ENCODE data around the gene IL33.

Gene IL33

GRCh38 chr9:6219040-6219439, 3.4 kb downstream of the IL33 start:
- H3K9me3 ChIP-seq (ENCODE audit: low read length) = no peaks in the 10 kb centered on the region
- H3K4me1 ChIP-seq (ENCODE audit: insufficient read depth, low read length) = peaks cover 29% of the 10 kb centered on the region
- H3K9ac ChIP-seq (ENCODE audit: low read length) = no peak overlapping the region
- no peaks in the 10 kb centered on the region for H3K27me3 ChIP-seq (ENCODE audit: control insufficient read depth in 1 of 2, insufficient read depth in 2 of 2, low read length in 2 of 2)
- H3K27ac ChIP-seq (ENCODE audit: low read depth, low read length) = no peak overlapping the region
- H3K4me3 ChIP-seq (ENCODE audit: low read depth in 1 of 2, low read length in 2 of 2) = no peak overlapping the region
- no peaks in the 10 kb centered on the region for H3K36me3 ChIP-seq (ENCODE audit: insufficient read depth, low read length)

- H3K9me3 ChIP-seq (ENCODE audit: low read length) = no peaks in the 10 kb centered on the region
- peaks cover 38% of the 10 kb centered on the region for H3K4me1 ChIP-seq (ENCODE audit: insufficient read depth, low read length)
- no peaks in the 10 kb centered on the region for H3K27me3 ChIP-seq (ENCODE audit: control insufficient read depth in 1 of 2, insufficient read depth in 2 of 2, low read length in 2 of 2)
- H3K9ac ChIP-seq (ENCODE audit: low read length) = no peak overlapping the region
- H3K27ac ChIP-seq (ENCODE audit: low read depth, low read length) = no peak overlapping the region
- no peak overlapping the region for H3K4me3 ChIP-seq (ENCODE audit: low read depth in 1 of 2, low read length in 2 of 2)
- no peaks in the 10 kb centered on the region for H3K36me3 ChIP-seq (ENCODE audit: insufficient read depth, low read length)
These were observed 4.4 kb downstream of the IL33 start for GRCh38 chr9:6219981-6220380.

GRCh38 chr9:6224393-6225154, 9.0 kb downstream of the IL33 start:
- H3K27ac ChIP-seq (ENCODE audit: low read depth, low read length) = peak overlapping the region; percentile 15
- no peaks in the 10 kb centered on the region for H3K36me3 ChIP-seq (ENCODE audit: insufficient read depth, low read length)
- H3K4me1 ChIP-seq (ENCODE audit: insufficient read depth, low read length) = peaks cover 34% of the 10 kb centered on the region
- H3K4me3 ChIP-seq (ENCODE audit: low read depth in 1 of 2, low read length in 2 of 2) = no peak overlapping the region
- no peaks in the 10 kb centered on the region for H3K9me3 ChIP-seq (ENCODE audit: low read length)
- no peak overlapping the region for H3K9ac ChIP-seq (ENCODE audit: low read length)
- no peaks in the 10 kb centered on the region for H3K27me3 ChIP-seq (ENCODE audit: control insufficient read depth in 1 of 2, insufficient read depth in 2 of 2, low read length in 2 of 2)

GRCh38 chr9:6226696-6227095, 11.1 kb downstream of the IL33 start:
- no peaks in the 10 kb centered on the region for H3K9me3 ChIP-seq (ENCODE audit: low read length)
- H3K4me1 ChIP-seq (ENCODE audit: insufficient read depth, low read length) = peaks cover 27% of the 10 kb centered on the region
- no peak overlapping the region for H3K27ac ChIP-seq (ENCODE audit: low read depth, low read length)
- no peaks in the 10 kb centered on the region for H3K36me3 ChIP-seq (ENCODE audit: insufficient read depth, low read length)
- no peaks in the 10 kb centered on the region for H3K27me3 ChIP-seq (ENCODE audit: control insufficient read depth in 1 of 2, insufficient read depth in 2 of 2, low read length in 2 of 2)
- H3K4me3 ChIP-seq (ENCODE audit: low read depth in 1 of 2, low read length in 2 of 2) = no peak overlapping the region
- no peak overlapping the region for H3K9ac ChIP-seq (ENCODE audit: low read length)

- H3K4me1 ChIP-seq (ENCODE audit: insufficient read depth, low read length) = peaks cover 17% of the 10 kb centered on the region
- H3K27me3 ChIP-seq (ENCODE audit: control insufficient read depth in 1 of 2, insufficient read depth in 2 of 2, low read length in 2 of 2) = no peaks in the 10 kb centered on the region
- no peak overlapping the region for H3K9ac ChIP-seq (ENCODE audit: low read length)
- H3K36me3 ChIP-seq (ENCODE audit: insufficient read depth, low read length) = no peaks in the 10 kb centered on the region
- no peak overlapping the region for H3K27ac ChIP-seq (ENCODE audit: low read depth, low read length)
- no peak overlapping the region for H3K4me3 ChIP-seq (ENCODE audit: low read depth in 1 of 2, low read length in 2 of 2)
- H3K9me3 ChIP-seq (ENCODE audit: low read length) = no peaks in the 10 kb centered on the region
These were observed 13.6 kb downstream of the IL33 start for GRCh38 chr9:6229186-6229585.

GRCh38 chr9:6229619-6230018, 14.0 kb downstream of the IL33 start:
- Histone ChIP-seq H3K36me3 (ENCODE audit: insufficient read depth, low read length) (no peaks in the 10 kb centered on the region), H3K4me3 (ENCODE audit: low read depth in 1 of 2, low read length in 2 of 2) (no peak overlapping the region), H3K4me1 (ENCODE audit: insufficient read depth, low read length) (peaks cover 13% of the 10 kb centered on the region), H3K27ac (ENCODE audit: low read depth, low read length) (no peak overlapping the region), H3K9ac (ENCODE audit: low read length) (no peak overlapping the region), H3K27me3 (ENCODE audit: control insufficient read depth in 1 of 2, insufficient read depth in 2 of 2, low read length in 2 of 2) (no peaks in the 10 kb centered on the region), H3K9me3 (ENCODE audit: low read length) (no peaks in the 10 kb centered on the region)

- Histone ChIP-seq H3K9ac (ENCODE audit: low read length) (no peak overlapping the region), H3K36me3 (ENCODE audit: insufficient read depth, low read length) (no peaks in the 10 kb centered on the region), H3K27me3 (ENCODE audit: control insufficient read depth in 1 of 2, insufficient read depth in 2 of 2, low read length in 2 of 2) (no peaks in the 10 kb centered on the region), H3K4me1 (ENCODE audit: insufficient read depth, low read length) (peaks cover 10% of the 10 kb centered on the region), H3K9me3 (ENCODE audit: low read length) (no peaks in the 10 kb centered on the region), H3K27ac (ENCODE audit: low read depth, low read length) (no peak overlapping the region), H3K4me3 (ENCODE audit: low read depth in 1 of 2, low read length in 2 of 2) (no peak overlapping the region)
These were observed 14.6 kb downstream of the IL33 start for GRCh38 chr9:6230037-6230780.

GRCh38 chr9:6232336-6232945, 16.8 kb downstream of the IL33 start:
- Histone ChIP-seq H3K4me3 (ENCODE audit: low read depth in 1 of 2, low read length in 2 of 2) (no peak overlapping the region), H3K27ac (ENCODE audit: low read depth, low read length) (no peak overlapping the region), H3K36me3 (ENCODE audit: insufficient read depth, low read length) (no peaks in the 10 kb centered on the region), H3K9me3 (ENCODE audit: low read length) (no peaks in the 10 kb centered on the region), H3K27me3 (ENCODE audit: control insufficient read depth in 1 of 2, insufficient read depth in 2 of 2, low read length in 2 of 2) (no peaks in the 10 kb centered on the region), H3K4me1 (ENCODE audit: insufficient read depth, low read length) (peaks cover 10% of the 10 kb centered on the region), H3K9ac (ENCODE audit: low read length) (no peak overlapping the region)

- Histone ChIP-seq H3K9ac (ENCODE audit: low read length) (no peak overlapping the region), H3K27me3 (ENCODE audit: control insufficient read depth in 1 of 2, insufficient read depth in 2 of 2, low read length in 2 of 2) (no peaks in the 10 kb centered on the region), H3K4me1 (ENCODE audit: insufficient read depth, low read length) (peaks cover 12% of the 10 kb centered on the region), H3K9me3 (ENCODE audit: low read length) (no peaks in the 10 kb centered on the region), H3K4me3 (ENCODE audit: low read depth in 1 of 2, low read length in 2 of 2) (no peak overlapping the region), H3K36me3 (ENCODE audit: insufficient read depth, low read length) (no peaks in the 10 kb centered on the region), H3K27ac (ENCODE audit: low read depth, low read length) (no peak overlapping the region)
These were observed 18.4 kb downstream of the IL33 start for GRCh38 chr9:6234014-6234413.

- H3K9ac ChIP-seq (ENCODE audit: low read length) = no peak overlapping the region
- no peak overlapping the region for H3K27ac ChIP-seq (ENCODE audit: low read depth, low read length)
- no peaks in the 10 kb centered on the region for H3K27me3 ChIP-seq (ENCODE audit: control insufficient read depth in 1 of 2, insufficient read depth in 2 of 2, low read length in 2 of 2)
- H3K9me3 ChIP-seq (ENCODE audit: low read length) = no peaks in the 10 kb centered on the region
- peaks cover 6% of the 10 kb centered on the region for H3K4me1 ChIP-seq (ENCODE audit: insufficient read depth, low read length)
- peaks cover 6% of the 10 kb centered on the region for H3K36me3 ChIP-seq (ENCODE audit: insufficient read depth, low read length)
- H3K4me3 ChIP-seq (ENCODE audit: low read depth in 1 of 2, low read length in 2 of 2) = no peak overlapping the region
These were observed 21.7 kb downstream of the IL33 start for GRCh38 chr9:6237267-6237666.

GRCh38 chr9:6239048-6239461, 23.4 kb downstream of the IL33 start:
- no peak overlapping the region for H3K27ac ChIP-seq (ENCODE audit: low read depth, low read length)

More at GRCh38 chr9:6239048-6239461, 23.4 kb downstream of the IL33 start:
- Histone ChIP-seq H3K4me1 (ENCODE audit: insufficient read depth, low read length) (peaks cover 6% of the 10 kb centered on the region), H3K4me3 (ENCODE audit: low read depth in 1 of 2, low read length in 2 of 2) (no peak overlapping the region), H3K27me3 (ENCODE audit: control insufficient read depth in 1 of 2, insufficient read depth in 2 of 2, low read length in 2 of 2) (no peaks in the 10 kb centered on the region), H3K36me3 (ENCODE audit: insufficient read depth, low read length) (peaks cover 15% of the 10 kb centered on the region), H3K9me3 (ENCODE audit: low read length) (no peaks in the 10 kb centered on the region), H3K9ac (ENCODE audit: low read length) (no peak overlapping the region)
